NT2/D1 (cell line): ENCODE results near the gene UNC5C.

Experiments
- SUZ12 ChIP-seq: IDR thresholded peaks from 2 replicates; pipeline ENCODE4 v1.6.1; 2011; ENCODE audit not compliant: insufficient read length, insufficient read depth; ENCODE audit errors: extremely low read depth
- YY1 ChIP-seq: IDR thresholded peaks from 2 replicates; pipeline ENCODE4 v1.6.1; 2011; ENCODE audit not compliant: insufficient read length, insufficient read depth
- ZNF274 ChIP-seq: IDR thresholded peaks from 2 replicates; pipeline ENCODE4 v1.6.1; 2011; ENCODE audit warnings: mild to moderate bottlenecking, low read depth, low read length

- TF ChIP-seq ZNF274, result no peak
- TF ChIP-seq YY1, result no peak
- TF ChIP-seq SUZ12, result no peak
Measured at GRCh38 chr4:95217197-95217596, 331.6 kb downstream of the UNC5C start.
